H9 (cell line): ENCODE measurements around the gene MCEE. TPM values are rescaled to one million over a fixed set of nuclear protein-coding genes. Genes with fewer than 3 reads are reported as not detected.

Source experiments
- DNase-seq: peaks from one replicate; pipeline ENCODE4 v3.0.0-alpha.2; 2017
- H2AFZ ChIP-seq: one replicate; pipeline ENCODE4 v1.6.1; 2013; ENCODE audit warnings: mild to moderate bottlenecking, low read length, control low read depth, moderate library complexity
- H2AK5ac ChIP-seq: 2 replicates; pipeline ENCODE4 v1.6.1; 2013; ENCODE audit warnings: low read length, control low read depth, mixed read lengths; ENCODE audit not compliant: insufficient read length
- H2BK120ac ChIP-seq: one replicate; pipeline ENCODE4 v1.6.1; 2013; ENCODE audit warnings: low read depth, mild to moderate bottlenecking, low read length, control low read depth, inconsistent platforms; ENCODE audit not compliant: poor library complexity, severe bottlenecking
- H2BK12ac ChIP-seq: 2 replicates; pipeline ENCODE4 v1.6.1; 2013; ENCODE audit warnings: low read length, control low read depth, mixed read lengths, low read depth; ENCODE audit not compliant: insufficient read length
- H2BK15ac ChIP-seq: 2 replicates; pipeline ENCODE4 v1.6.1; 2013; ENCODE audit warnings: low read depth, low read length, control low read depth
- H2BK20ac ChIP-seq: one replicate; pipeline ENCODE4 v1.6.1; 2013; ENCODE audit warnings: low read depth, mild to moderate bottlenecking, low read length, control low read depth, inconsistent platforms; ENCODE audit not compliant: poor library complexity, severe bottlenecking
- H2BK5ac ChIP-seq: 2 replicates; pipeline ENCODE4 v1.6.1; 2013; ENCODE audit warnings: low read length, control low read depth, mixed read lengths; ENCODE audit not compliant: insufficient read length
- H3K14ac ChIP-seq: 2 replicates; pipeline ENCODE4 v1.6.1; 2013; ENCODE audit warnings: low read length, control low read depth; ENCODE audit not compliant: insufficient read depth
- H3K18ac ChIP-seq: 2 replicates; pipeline ENCODE4 v1.6.1; 2013; ENCODE audit warnings: low read depth, mild to moderate bottlenecking, mixed read lengths, low read length, control low read depth; ENCODE audit not compliant: insufficient read length
- H3K23ac ChIP-seq: 2 replicates; pipeline ENCODE4 v1.6.1; 2013; ENCODE audit warnings: low read length, control low read depth, mixed read lengths, low read depth; ENCODE audit not compliant: insufficient read length
- H3K23me2 ChIP-seq: 2 replicates; pipeline ENCODE4 v1.6.1; 2013; ENCODE audit warnings: low read depth, mild to moderate bottlenecking, mixed read lengths, low read length, control low read depth; ENCODE audit not compliant: insufficient read length, poor library complexity, severe bottlenecking
- H3K27ac ChIP-seq: 2 replicates; pipeline ENCODE4 v1.5.1; 2013; ENCODE audit warnings: low read length, control low read depth, mixed read lengths, low read depth; ENCODE audit not compliant: insufficient read length
- H3K27me3 ChIP-seq: 2 replicates; pipeline ENCODE4 v1.6.1; 2013; ENCODE audit warnings: low read length, control low read depth, inconsistent platforms; ENCODE audit not compliant: insufficient read depth
- H3K4ac ChIP-seq: 2 replicates; pipeline ENCODE4 v1.6.1; 2013; ENCODE audit warnings: low read depth, mild to moderate bottlenecking, control low read depth, inconsistent platforms, low read length, moderate library complexity
- H3K4me1 ChIP-seq: 2 replicates; pipeline ENCODE4 v1.6.1; 2013; ENCODE audit warnings: low read length, control low read depth, inconsistent platforms; ENCODE audit not compliant: insufficient read depth
- H3K4me2 ChIP-seq: 2 replicates; pipeline ENCODE4 v1.6.1; 2013; ENCODE audit warnings: low read length, control low read depth, mixed read lengths; ENCODE audit not compliant: insufficient read length, insufficient read depth
- H3K56ac ChIP-seq: 2 replicates; pipeline ENCODE4 v1.6.1; 2013; ENCODE audit warnings: low read depth, mild to moderate bottlenecking, mixed read lengths, low read length, control low read depth; ENCODE audit not compliant: insufficient read length
- H3K79me1 ChIP-seq: 2 replicates; pipeline ENCODE4 v1.6.1; 2013; ENCODE audit warnings: low read depth, mild to moderate bottlenecking, moderate library complexity, low read length, control low read depth, inconsistent platforms; ENCODE audit not compliant: insufficient read depth, poor library complexity, severe bottlenecking
- H3K79me2 ChIP-seq: 2 replicates; pipeline ENCODE4 v1.6.1; 2013; ENCODE audit warnings: low read length, control low read depth, inconsistent platforms; ENCODE audit not compliant: insufficient read depth
- H3K9ac ChIP-seq: 2 replicates; pipeline ENCODE4 v1.6.1; 2013; ENCODE audit warnings: low read length, control low read depth, mixed read lengths; ENCODE audit not compliant: insufficient read length; ENCODE audit errors: extremely low read depth
- H3K9me3 ChIP-seq: one replicate; pipeline ENCODE4 v1.6.1; 2013; ENCODE audit warnings: low read depth, low read length, inconsistent platforms; ENCODE audit not compliant: control insufficient read depth
- H3T11ph ChIP-seq: one replicate; pipeline ENCODE4 v1.6.1; 2013; ENCODE audit warnings: mild to moderate bottlenecking, low read length, control low read depth, inconsistent platforms
- H4K20me1 ChIP-seq: one replicate; pipeline ENCODE4 v1.6.1; 2013; ENCODE audit not compliant: control insufficient read depth, insufficient read length, insufficient read depth
- H4K5ac ChIP-seq: 2 replicates; pipeline ENCODE4 v1.6.1; 2013; ENCODE audit warnings: low read depth, mild to moderate bottlenecking, mixed read lengths, low read length, control low read depth; ENCODE audit not compliant: insufficient read length
- H4K8ac ChIP-seq: replicated peaks from 2 replicates; pipeline ENCODE4 v1.6.1; 2013; ENCODE audit warnings: low read length, control low read depth, mixed read lengths, low read depth; ENCODE audit not compliant: insufficient read length
- H4K91ac ChIP-seq: 2 replicates; pipeline ENCODE4 v1.6.1; 2013; ENCODE audit warnings: low read depth, mild to moderate bottlenecking, moderate library complexity, mixed read lengths, low read length, control low read depth; ENCODE audit not compliant: insufficient read length
- H3K27ac Mint-ChIP-seq, 3 experiments: 2 replicates in 2 of 3; 3 replicates in 1 of 3; pipeline ENCODE4 v1.8.0; 2020 to 2021; ENCODE audit warnings: mixed read lengths in 3 of 3, mild to moderate bottlenecking in 1 of 3, moderate library complexity in 1 of 3
- H3K27me3 Mint-ChIP-seq: 2 replicates; pipeline ENCODE4 v1.8.0; 2021; ENCODE audit warnings: low read depth, mild to moderate bottlenecking, moderate library complexity, mixed read lengths
- H3K36me3 Mint-ChIP-seq, 3 experiments: 2 replicates in 2 of 3; 3 replicates in 1 of 3; pipeline ENCODE4 v1.8.0; 2020 to 2021; ENCODE audit warnings: low read depth in 3 of 3, mixed read lengths in 3 of 3; ENCODE audit not compliant: insufficient read depth in 1 of 3
- H3K4me1 Mint-ChIP-seq, 2 experiments: 2 replicates each; pipeline ENCODE4 v1.8.0; 2020; ENCODE audit warnings: mixed read lengths in 2 of 2
- H3K4me3 Mint-ChIP-seq, 2 experiments: 2 replicates in 1 of 2; 3 replicates in 1 of 2; pipeline ENCODE4 v1.8.0; 2020 to 2021; ENCODE audit warnings: mild to moderate bottlenecking in 2 of 2, mixed read lengths in 2 of 2, moderate library complexity in 1 of 2
- H3K9me3 Mint-ChIP-seq, 2 experiments: 2 replicates in 1 of 2; 3 replicates in 1 of 2; pipeline ENCODE4 v1.8.0; 2020; ENCODE audit warnings: mild to moderate bottlenecking in 2 of 2, mixed read lengths in 2 of 2, moderate library complexity in 1 of 2
- WGBS: extraction: QIAGEN DNeasy Blood & Tissue Kit; methylation state at CpG from one replicate; pipeline ENCODE4 v1.1.7; 2013; ENCODE audit warnings: missing lambda C conversion rate, low lambda C conversion rate, mixed read lengths; ENCODE audit not compliant: insufficient read length; ENCODE audit errors: extremely low coverage; 5-methylcytosine and 5-hydroxymethylcytosine counted together
- total RNA-seq: library from RNA; stranded (reverse); gene quantifications from 2 replicates; pipeline ENCODE4 v1.2.1, GENCODE V29; 2021
- TF ChIP-seq, protein P1 (sequence below): fragments of 200-600 bp; sonication (generic); conservative IDR thresholded peaks from 3 replicates; pipeline ENCODE4 v1.8.0; 2021; ENCODE audit warnings: antibody characterized with exemption, mild to moderate bottlenecking

The MCEE gene
- total RNA-seq, 1 experiment from 2014 or later, result 12.5 TPM

DNA sequence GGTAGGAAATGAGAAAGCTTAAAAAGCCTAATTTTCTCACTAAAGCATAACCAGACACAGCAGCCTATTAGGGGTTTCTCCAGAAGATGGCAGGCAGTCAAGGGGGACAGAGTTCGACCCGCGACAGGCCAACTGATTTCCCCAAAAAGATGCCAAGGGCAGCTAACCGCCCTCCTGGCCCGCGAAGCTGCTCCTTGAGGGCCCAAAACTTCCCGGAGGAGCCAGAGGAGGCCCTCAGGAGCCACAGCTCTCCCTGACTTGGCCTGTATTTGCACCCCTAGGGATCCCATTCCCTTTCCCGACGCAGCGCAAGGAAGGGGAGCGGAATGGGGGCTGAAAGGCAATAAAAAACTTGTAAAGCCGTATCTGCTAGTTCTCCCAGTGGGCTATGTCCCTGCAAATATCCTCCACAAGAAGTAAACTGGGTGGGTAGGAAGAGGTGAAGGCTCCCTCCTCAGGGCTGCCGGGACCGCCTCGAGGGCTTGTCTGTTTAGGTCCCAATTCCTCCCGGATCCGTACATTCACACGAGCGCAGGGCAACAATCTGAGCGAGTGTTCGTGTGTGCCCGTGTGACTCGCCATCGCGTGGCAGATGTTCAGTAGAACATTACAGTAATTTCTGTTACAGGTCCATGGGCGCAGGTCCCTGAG, 62.3 kb downstream of the MCEE start:
- H2AK5ac ChIP-seq, result no peak overlapping the region
- no peak overlapping the region for H3K56ac ChIP-seq
- H3K79me1 ChIP-seq, result no peaks in the 10 kb centered on the region
- peaks cover 18% of the 10 kb centered on the region for H3K23me2 ChIP-seq
- no peak overlapping the region for H3K23ac ChIP-seq
- H2BK15ac ChIP-seq, result no peak overlapping the region
- no peak overlapping the region for H3K4ac ChIP-seq
- H3K14ac ChIP-seq, result peak overlapping the region; percentile 21
- no peak overlapping the region for H2BK12ac ChIP-seq
- Mint-ChIP-seq H3K4me3 (peak overlapping the region; percentile 94 to 96), H3K4me1 (peaks cover 18 to 26% of the 10 kb centered on the region in 2 experiments), H3K36me3 (peaks cover 0 to 22% (median 7%) of the 10 kb centered on the region in 3 experiments; a peak in 5 of 7 replicates), H3K9me3 (no peaks in the 10 kb centered on the region), H3K27ac (peak overlapping the region; percentile 94 to 96 (median 96); a peak in 6 of 7 replicates), H3K27me3 (peaks cover 3% of the 10 kb centered on the region)
- H2AFZ ChIP-seq, result no peak overlapping the region
- no peak overlapping the region for H2BK120ac ChIP-seq
- peak overlapping the region; percentile 85 for H3K4me2 ChIP-seq
- H4K91ac ChIP-seq, result no peak overlapping the region
- H4K5ac ChIP-seq, result no peak overlapping the region
- H3K9me3 ChIP-seq, result no peaks in the 10 kb centered on the region
- peak overlapping the region; percentile 82 for H3K18ac ChIP-seq
- H2BK20ac ChIP-seq, result no peak overlapping the region
- DNase-seq, result no peak
- WGBS, result no CpG with 5 or more reads among the region's 26 CpGs
- H3K27ac ChIP-seq, result no peak overlapping the region
- 0 out of 2 replicates have a peak, but pooled peaks cover 2% of the 10 kb centered on the region for H3K79me2 ChIP-seq
- peak overlapping the region; percentile 72 for H3K9ac ChIP-seq
- TF ChIP-seq, protein P1, sequence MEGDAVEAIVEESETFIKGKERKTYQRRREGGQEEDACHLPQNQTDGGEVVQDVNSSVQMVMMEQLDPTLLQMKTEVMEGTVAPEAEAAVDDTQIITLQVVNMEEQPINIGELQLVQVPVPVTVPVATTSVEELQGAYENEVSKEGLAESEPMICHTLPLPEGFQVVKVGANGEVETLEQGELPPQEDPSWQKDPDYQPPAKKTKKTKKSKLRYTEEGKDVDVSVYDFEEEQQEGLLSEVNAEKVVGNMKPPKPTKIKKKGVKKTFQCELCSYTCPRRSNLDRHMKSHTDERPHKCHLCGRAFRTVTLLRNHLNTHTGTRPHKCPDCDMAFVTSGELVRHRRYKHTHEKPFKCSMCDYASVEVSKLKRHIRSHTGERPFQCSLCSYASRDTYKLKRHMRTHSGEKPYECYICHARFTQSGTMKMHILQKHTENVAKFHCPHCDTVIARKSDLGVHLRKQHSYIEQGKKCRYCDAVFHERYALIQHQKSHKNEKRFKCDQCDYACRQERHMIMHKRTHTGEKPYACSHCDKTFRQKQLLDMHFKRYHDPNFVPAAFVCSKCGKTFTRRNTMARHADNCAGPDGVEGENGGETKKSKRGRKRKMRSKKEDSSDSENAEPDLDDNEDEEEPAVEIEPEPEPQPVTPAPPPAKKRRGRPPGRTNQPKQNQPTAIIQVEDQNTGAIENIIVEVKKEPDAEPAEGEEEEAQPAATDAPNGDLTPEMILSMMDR, result no peak
- H2BK5ac ChIP-seq, result no peak overlapping the region
- no peaks in the 10 kb centered on the region for H4K20me1 ChIP-seq
- H4K8ac ChIP-seq, result no peak overlapping the region
- no peaks in the 10 kb centered on the region for H3K27me3 ChIP-seq
- peaks cover 5% of the 10 kb centered on the region; the same call in 1 of the 2 replicates for H3K4me1 ChIP-seq
- H3T11ph ChIP-seq, result no peak overlapping the region
